ENCODE measurements around the gene PPP1R14D. TPM values are rescaled to one million over a fixed set of nuclear protein-coding genes. Genes with fewer than 3 reads are reported as not detected.

PPP1R14D gene
- total RNA-seq, 3 donors from 2014 or later: 57.5 to 186 (median 154) TPM

DNA sequence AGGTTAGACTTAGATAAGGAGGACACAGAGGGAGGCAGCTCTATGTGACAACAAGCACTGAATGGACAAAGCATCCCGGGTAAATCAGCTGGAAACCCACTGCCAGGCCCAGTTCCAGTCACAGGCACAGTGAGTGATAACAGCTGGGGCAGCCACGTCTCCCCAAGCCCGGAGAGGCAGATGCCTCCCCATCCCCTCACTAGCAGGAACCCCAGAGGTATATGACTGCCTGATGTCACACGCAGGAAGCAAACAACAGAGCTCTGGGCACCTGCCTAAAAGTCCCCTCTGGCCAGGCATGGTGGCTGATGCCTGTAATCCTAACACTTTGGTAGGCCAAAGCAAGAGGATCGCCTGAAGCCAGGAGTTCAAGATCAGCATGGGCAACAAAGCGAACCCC lies 40.5 kb downstream of the PPP1R14D start:
- H3K9me3 ChIP-seq: no peaks in the 10 kb centered on the region
- TF ChIP-seq, protein P1, sequence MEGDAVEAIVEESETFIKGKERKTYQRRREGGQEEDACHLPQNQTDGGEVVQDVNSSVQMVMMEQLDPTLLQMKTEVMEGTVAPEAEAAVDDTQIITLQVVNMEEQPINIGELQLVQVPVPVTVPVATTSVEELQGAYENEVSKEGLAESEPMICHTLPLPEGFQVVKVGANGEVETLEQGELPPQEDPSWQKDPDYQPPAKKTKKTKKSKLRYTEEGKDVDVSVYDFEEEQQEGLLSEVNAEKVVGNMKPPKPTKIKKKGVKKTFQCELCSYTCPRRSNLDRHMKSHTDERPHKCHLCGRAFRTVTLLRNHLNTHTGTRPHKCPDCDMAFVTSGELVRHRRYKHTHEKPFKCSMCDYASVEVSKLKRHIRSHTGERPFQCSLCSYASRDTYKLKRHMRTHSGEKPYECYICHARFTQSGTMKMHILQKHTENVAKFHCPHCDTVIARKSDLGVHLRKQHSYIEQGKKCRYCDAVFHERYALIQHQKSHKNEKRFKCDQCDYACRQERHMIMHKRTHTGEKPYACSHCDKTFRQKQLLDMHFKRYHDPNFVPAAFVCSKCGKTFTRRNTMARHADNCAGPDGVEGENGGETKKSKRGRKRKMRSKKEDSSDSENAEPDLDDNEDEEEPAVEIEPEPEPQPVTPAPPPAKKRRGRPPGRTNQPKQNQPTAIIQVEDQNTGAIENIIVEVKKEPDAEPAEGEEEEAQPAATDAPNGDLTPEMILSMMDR (IDR thresholded peaks at IDR 0.05): no peak
- peaks cover 32% of the 10 kb centered on the region for H3K4me1 ChIP-seq (ENCODE audit: low read depth)
- H3K36me3 ChIP-seq (ENCODE audit: low read depth): no peaks in the 10 kb centered on the region
- H3K4me3 ChIP-seq: no peak overlapping the region
- ATAC-seq: peak; percentile 43
- intact Hi-C loops (cut with DNase I, micrococcal nuclease): loop anchor here in 1 of 2 donors (10.0 kb wide), 1 partner anchor 93 kb away; the partner anchor contains the start of gene RAD51
- peak; percentile 26 to 49 (median 45) for DNase-seq

- peak; percentile 80 for ATAC-seq
- peaks cover 32% of the 10 kb centered on the region for H3K4me1 ChIP-seq (ENCODE audit: low read depth)
- no peak overlapping the region for H3K4me3 ChIP-seq
- no peaks in the 10 kb centered on the region for H3K9me3 ChIP-seq
- no peaks in the 10 kb centered on the region for H3K36me3 ChIP-seq (ENCODE audit: low read depth)
- TF ChIP-seq, protein P1 (IDR thresholded peaks at IDR 0.05): no peak
- DNase-seq: peak; percentile 71 to 87 (median 76)
- intact Hi-C loops (cut with DNase I, micrococcal nuclease): loop anchor here in 1 of 2 donors (10.0 kb wide), 1 partner anchor 93 kb away; the partner anchor contains the start of gene RAD51
These were observed 41.1 kb downstream of the PPP1R14D start for GRCh38 chr15:40787344-40787841.

GRCh38 chr15:40785814-40786213 lies 42.7 kb downstream of the PPP1R14D start:
- Histone ChIP-seq H3K4me3 (no peak overlapping the region), H3K9me3 (no peaks in the 10 kb centered on the region), H3K4me1 (ENCODE audit: low read depth) (peaks cover 30% of the 10 kb centered on the region), H3K36me3 (ENCODE audit: low read depth) (no peaks in the 10 kb centered on the region)
- DNase-seq: no peak
- intact Hi-C loops (cut with DNase I, micrococcal nuclease): loop anchor here in 1 of 2 donors (10.0 kb wide), 1 partner anchor 91 kb away; the partner anchor contains the start of gene RAD51
- ATAC-seq: no peak
- TF ChIP-seq, protein P1 (IDR thresholded peaks at IDR 0.05): no peak

DNA sequence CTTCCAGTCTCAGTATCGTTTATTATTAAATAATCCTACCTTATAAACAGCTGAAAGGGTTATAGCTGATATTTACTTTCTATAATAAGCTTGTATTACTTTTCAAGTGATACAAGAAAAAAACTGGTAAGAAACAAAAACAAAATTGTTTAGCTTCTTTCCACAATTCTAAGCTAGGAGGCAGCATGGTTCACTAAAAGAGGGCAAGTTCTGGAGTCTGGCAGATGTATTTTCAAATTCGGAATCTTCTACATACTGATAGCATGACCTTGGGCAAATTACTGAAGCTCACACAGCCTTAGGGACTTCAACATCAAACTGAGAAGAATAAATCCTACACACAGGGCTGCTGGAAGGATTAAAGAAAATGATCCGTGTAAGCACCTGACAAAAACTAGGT lies 43.3 kb downstream of the PPP1R14D start:
- Histone ChIP-seq H3K4me3 (no peak overlapping the region), H3K9me3 (no peaks in the 10 kb centered on the region), H3K4me1 (ENCODE audit: low read depth) (peaks cover 27% of the 10 kb centered on the region), H3K36me3 (ENCODE audit: low read depth) (no peaks in the 10 kb centered on the region)
- TF ChIP-seq, protein P1 (IDR thresholded peaks at IDR 0.05): no peak
- intact Hi-C loops (cut with DNase I, micrococcal nuclease): loop anchor here in 1 of 2 donors (10.0 kb wide), 1 partner anchor 90 kb away; the partner anchor contains the start of gene RAD51
- ATAC-seq: no peak
- no peak for DNase-seq

- peak; percentile 86 to 91 (median 91) for DNase-seq
- H3K9me3 ChIP-seq: no peaks in the 10 kb centered on the region
- intact Hi-C loops (cut with DNase I, micrococcal nuclease): loop anchor here in 1 of 2 donors (10.0 kb wide), 1 partner anchor 88 kb away; the partner anchor contains the start of gene RAD51
- peaks cover 15% of the 10 kb centered on the region for H3K4me1 ChIP-seq (ENCODE audit: low read depth)
- TF ChIP-seq, protein P1 (IDR thresholded peaks at IDR 0.05): peak; percentile 73
- peak; percentile 92 for ATAC-seq
- peaks cover 3% of the 10 kb centered on the region for H3K36me3 ChIP-seq (ENCODE audit: low read depth)
- H3K4me3 ChIP-seq: no peak overlapping the region
These were observed 45.8 kb downstream of the PPP1R14D start for GRCh38 chr15:40782609-40783227.
